NCI-H146 treated with DMSO at 0.1 percent for 48 hours (cell line): ENCODE results near the gene SCUBE2.

Experiments
- DNase-seq: peaks from one replicate; lab custom pipeline; 2025; ENCODE audit not compliant: unreplicated experiment; lab: John Stamatoyannopoulos, UW

Gene SCUBE2

GRCh38 chr11:9076046-9076445, 15.4 kb downstream of the SCUBE2 start:
- DNase-seq, result no peak

GRCh38 chr11:9075556-9075955, 15.8 kb downstream of the SCUBE2 start:
- DNase-seq, result no peak

DNA sequence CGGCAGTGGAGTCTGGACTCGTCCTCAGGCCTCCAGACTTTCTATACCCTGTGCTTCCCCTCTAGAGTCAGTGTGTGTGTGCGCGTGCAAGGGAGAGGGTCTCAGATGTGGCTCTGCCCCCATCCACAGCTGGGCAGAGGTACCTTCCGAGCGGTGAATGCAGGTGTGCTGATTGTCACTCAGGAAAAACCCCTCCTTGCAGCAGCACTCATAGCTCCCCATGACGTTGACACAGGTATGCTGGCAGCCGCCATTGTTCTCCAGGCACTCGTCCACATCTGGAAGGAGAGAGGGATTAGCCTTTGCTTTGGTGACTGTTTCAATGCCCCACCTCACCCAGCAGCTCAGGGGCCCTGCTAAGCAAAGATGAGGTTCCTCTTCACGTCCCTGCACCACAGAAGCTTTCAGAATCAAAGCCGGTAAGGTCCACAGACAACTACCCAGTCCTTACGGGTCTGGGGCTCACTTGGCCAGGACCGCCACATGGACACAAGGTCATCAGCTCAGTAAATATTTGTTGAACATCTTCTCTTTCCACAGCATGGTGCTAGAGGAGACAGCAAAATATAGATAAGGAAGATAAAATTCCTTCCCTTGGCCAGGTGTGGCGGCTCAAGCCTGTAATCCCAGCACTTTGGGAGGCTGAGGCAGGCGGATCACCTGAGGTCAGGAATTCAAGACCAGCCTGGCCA, 16.9 kb downstream of the SCUBE2 start:
- no peak for DNase-seq

- no peak for DNase-seq
These were observed 17.8 kb downstream of the SCUBE2 start for GRCh38 chr11:9073466-9074225.

- DNase-seq, result no peak
These were observed 18.7 kb downstream of the SCUBE2 start for GRCh38 chr11:9072626-9073176.

DNA sequence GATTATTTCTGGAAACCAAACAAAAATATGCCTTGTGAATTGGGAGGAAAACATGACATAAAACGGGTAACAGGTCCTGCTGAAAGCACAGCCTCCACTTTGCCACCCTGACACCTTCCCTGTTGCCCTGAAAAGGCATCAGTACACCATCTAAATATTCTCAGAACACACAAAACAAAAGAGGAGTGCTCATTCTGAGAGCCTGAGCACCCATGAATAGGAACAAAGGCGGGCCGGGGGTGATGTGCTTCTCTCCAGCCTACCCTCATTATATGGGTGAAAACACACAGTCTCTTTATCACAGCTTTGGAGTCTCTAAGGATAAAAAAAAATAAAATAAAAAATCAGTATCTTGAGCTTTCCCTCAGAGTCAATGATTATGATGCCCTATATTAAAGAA, 19.7 kb downstream of the SCUBE2 start:
- DNase-seq, result no peak

- no peak for DNase-seq
These were observed 20.5 kb downstream of the SCUBE2 start for GRCh38 chr11:9070749-9071491.

DNA sequence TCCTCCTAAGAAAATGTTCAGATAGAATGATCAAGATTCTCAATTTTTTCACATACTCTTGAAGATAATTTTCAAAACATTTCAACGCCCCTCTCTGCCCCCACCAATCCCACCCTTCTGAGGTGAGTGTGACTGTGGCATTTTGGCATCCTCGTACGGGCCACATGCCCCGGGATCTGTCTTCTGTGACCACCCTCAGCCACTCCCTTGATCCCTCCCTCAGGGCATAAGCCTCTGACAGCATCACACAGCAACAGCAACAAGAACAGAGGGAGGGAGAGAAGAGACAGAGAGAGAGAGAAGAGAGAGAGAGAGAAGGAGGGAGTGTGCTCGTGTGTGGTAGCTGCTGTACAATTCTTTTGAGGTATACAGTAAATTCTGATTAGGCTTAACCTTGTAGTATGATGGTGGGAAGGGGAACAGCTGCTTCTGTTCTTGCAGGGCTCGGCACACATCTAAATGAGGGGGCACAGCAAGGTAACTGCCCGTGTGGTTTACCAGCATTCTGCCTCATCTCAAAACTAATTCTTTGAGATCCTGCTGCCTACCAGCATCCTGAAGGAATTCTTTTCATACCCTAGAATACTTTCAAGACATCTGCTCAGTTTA, 21.4 kb downstream of the SCUBE2 start:
- no peak for DNase-seq

GRCh38 chr11:9069256-9069655, 22.1 kb downstream of the SCUBE2 start:
- DNase-seq, result no peak

GRCh38 chr11:9066433-9066925, 24.9 kb downstream of the SCUBE2 start:
- peak; percentile 7 for DNase-seq

DNA sequence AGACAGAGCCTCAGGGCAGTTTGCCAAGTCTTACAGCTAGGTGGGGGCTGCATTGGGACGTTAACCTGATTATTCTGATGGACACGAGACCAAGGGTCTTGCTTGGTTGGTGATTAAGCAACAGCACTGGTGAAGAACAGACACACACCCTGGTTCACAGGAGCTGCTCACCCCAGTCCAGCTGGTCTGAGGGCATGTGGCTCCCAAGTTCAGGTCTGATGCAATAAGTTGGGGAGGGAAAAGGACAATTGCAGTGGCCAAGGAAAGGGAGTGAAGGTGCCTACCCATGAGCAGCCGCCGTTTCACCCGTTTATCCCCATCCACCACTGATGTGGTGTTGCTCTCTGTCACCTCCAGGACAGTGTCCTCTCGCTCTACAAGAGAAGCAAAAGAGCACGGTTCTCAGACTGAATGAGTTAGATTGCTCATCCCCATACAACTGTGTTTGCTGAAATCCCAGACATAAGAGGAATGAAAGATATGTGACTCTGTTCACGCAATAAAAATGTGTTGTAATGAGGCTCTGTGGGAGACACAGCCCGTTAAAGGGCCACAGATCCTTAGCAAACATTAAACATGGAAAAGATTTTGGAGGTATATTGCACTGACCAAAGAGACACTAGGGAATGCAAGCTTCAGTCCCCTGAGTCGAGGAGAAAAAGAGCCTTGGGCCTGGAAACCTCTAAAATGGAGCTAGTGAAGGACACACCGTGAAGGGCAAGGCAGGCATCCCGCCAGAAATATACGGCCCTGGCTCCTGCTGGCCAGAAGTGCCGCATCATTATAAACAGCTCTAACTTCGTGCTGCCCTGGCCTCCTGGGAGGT, 25.6 kb downstream of the SCUBE2 start:
- DNase-seq, result no peak

DNA sequence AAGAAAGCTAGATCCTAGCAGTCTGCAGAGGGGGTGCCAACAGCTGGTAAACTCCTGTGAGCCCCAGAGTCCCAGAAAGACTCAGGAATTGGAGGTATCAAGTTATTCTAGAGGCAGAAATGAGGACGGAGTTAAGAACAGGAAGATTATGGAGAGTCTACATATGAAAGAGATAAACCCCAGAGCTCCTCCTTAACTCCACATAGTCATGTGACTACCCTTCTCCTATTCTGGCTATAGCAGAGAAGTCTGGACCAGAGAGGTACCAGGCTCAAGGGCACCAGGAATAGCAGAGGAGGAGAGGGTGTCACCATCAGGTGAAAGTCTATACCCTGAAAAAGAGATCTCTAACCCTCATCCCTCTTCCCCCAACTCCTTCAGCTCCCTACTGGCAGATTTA, 29.6 kb downstream of the SCUBE2 start:
- no peak for DNase-seq

DNA sequence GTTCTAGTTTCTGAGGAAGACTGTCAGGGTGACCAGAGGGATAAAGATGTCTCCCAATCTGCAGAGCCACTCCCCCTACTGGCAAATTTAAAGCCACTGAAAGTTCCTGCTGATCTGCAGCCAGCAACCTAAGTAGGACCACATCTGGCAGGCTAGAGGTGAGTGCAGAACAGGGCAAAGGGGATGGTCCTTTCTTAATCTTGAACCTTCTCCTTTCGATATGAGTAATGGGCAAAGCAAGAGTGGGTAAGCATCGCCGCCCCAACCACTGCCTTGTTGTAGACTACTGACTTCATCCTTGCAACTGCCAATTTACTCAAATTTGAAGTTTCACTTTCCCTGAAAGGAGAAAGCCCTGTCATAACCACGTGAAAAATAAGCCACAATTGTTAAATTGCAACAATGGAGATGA, 30.7 kb downstream of the SCUBE2 start:
- peak; percentile 11 for DNase-seq

- DNase-seq, result no peak
These were observed 32.0 kb downstream of the SCUBE2 start for GRCh38 chr11:9059406-9059805.

GRCh38 chr11:9057888-9058287, 33.5 kb downstream of the SCUBE2 start:
- no peak for DNase-seq

DNA sequence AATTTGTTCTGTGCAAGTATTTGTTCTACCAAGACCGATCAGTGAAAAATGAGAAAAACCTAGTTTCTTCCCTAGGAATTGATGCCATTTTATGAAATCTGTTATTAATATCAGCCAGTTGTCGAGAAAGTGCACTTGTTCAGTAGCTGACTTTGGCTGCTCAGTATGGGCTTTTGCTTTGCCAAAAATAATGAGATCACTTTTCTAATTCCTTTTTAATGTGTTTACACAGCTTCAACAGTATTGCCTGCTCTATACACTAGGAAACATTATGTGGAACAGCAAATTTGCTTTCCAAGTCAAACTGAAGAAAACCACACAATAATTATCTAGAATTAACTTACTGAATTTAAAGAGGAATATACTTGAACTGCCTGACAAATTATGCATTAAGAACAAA, 34.4 kb downstream of the SCUBE2 start:
- DNase-seq, result peak; percentile 39

DNA sequence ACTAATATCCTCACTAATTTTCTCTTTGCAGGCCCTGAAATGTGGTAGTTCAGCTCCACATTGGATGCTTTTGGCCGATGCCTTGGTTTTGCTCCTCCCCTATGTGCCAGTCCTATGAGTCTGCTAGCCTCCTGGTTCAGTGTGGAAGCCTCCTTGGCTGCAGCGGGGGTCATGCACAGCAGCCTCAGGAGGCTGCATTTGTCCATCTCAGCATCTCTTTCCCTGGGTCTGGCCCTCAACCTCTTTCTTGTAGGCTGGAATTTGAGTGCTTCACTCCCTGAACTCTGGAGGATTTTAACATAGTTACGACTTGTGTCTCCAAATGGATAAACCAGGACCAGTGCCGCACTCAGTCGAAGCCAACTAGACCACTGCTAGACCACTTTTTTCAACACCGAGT, 34.9 kb downstream of the SCUBE2 start:
- no peak for DNase-seq

GRCh38 chr11:9053316-9054035, 37.9 kb downstream of the SCUBE2 start:
- no peak for DNase-seq

DNA sequence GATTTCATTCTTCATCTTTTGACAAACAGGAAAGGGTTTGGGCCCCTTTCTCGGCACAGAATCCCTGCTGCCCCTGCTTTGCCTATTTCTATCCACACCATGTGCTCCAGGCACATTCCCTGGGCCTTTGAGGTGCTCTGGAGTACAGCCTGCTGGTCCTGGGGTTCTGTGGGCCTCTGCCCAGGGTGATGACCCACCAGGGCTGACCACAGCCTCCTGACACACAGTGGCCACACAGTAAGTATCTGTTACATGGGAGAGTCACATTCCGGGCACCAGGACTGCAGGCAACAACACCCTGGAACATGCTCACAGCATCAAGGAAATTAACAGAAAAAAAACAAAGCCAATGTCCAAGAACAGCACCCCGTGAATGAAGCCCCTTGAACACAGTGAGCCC, 39.1 kb downstream of the SCUBE2 start:
- no peak for DNase-seq

- no peak for DNase-seq
These were observed 41.4 kb downstream of the SCUBE2 start for GRCh38 chr11:9049959-9050358.
